Measurements from ENCODE around the gene CBX5. TPM values are rescaled to one million over a fixed set of nuclear protein-coding genes. Genes with fewer than 3 reads are reported as not detected.
"Not testable (repeated sequence)": the region's sequence is repeated elsewhere in the genome, so short reads cannot be mapped to it uniquely, and the experiment has no call there.

Gene CBX5
- total and polyA plus RNA-seq, 9 of the 15 experiments (the other 6 are each of a cell fraction or from before 2014, with no cell fraction given), result 32.6 to 102 (median 59.2) TPM

DNA sequence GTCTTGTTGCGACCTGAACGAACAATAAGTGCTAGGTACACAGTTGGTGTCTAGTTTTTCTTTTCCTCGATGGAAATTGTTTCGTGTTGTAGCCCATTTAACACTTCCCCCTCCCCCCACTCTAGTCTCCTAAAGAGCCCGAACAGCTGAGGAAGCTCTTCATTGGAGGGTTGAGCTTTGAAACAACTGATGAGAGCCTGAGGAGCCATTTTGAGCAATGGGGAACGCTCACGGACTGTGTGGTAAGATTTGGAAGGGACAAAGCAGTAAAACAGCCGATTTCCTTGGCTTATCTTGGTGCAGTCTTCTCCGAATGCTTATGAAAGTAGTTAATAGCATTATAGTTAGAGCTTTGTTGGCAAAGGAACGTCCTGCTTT, 1.3 kb upstream of the CBX5 start:
- H3K27ac ChIP-seq (ENCODE audit: extremely low read depth, low read depth, low read length), result peak overlapping the region; percentile 99
- BruUV-seq (replicated peaks); in situ Hi-C loops (cut with MboI); DNase-seq (ENCODE audit: extremely low read depth in 1 of 4, low spot score in 3 of 4); ATAC-seq; H3K9me1 ChIP-seq (ENCODE audit: control insufficient read depth, insufficient read depth, low read length); FAIRE-seq; CTCF ChIA-PET (ENCODE audit: low intra/inter-chr PET ratio); H3K9me3 ChIP-seq (replicated peaks; ENCODE audit: control insufficient read depth, insufficient read depth, low read depth, low read length); H3K27me3 ChIP-seq (ENCODE audit: control insufficient read depth in 2 of 2, insufficient read depth in 2 of 2, low read length in 2 of 2); intact Hi-C loops (cut with micrococcal nuclease): not testable (repeated sequence)
- peaks cover 95% of the 10 kb centered on the region for H3K79me2 ChIP-seq (ENCODE audit: control insufficient read depth, insufficient read depth, low read length)
- H2AFZ ChIP-seq (ENCODE audit: low read depth, low read length), result 0 out of 2 replicates have a peak overlapping the region, but pooled peaks have one; percentile 63
- under 1% methylated on average over 10 of the region's 10 CpGs for WGBS (ENCODE audit: insufficient coverage, low coverage, missing lambda C conversion rate)
- H3K4me2 ChIP-seq (ENCODE audit: insufficient read depth, low read length), result peak overlapping the region; percentile 100
- peaks cover 77% of the 10 kb centered on the region for H3K36me3 ChIP-seq (ENCODE audit: control insufficient read depth, insufficient read depth, low read length)
- H3K4me3 ChIP-seq, result peak overlapping the region; percentile 71
- POLR2A ChIA-PET, result interaction anchor here (0.6 to 3.8 kb wide), 27 partner anchors 11 to 1536 kb away, joined by 3 to 155 read pairs (median 4); partner anchors contain the start of genes COPZ1, NFE2, ORMDL2 and SARNP
- peaks cover 47% of the 10 kb centered on the region for H4K20me1 ChIP-seq (replicated peaks; ENCODE audit: control insufficient read depth, insufficient read depth, low read length)
- peak overlapping the region; percentile 90 to 100 for H3K9ac ChIP-seq (ENCODE audit: insufficient read depth in 1 of 2, low read depth in 2 of 2, low read length in 2 of 2)
- peaks cover 8 to 15% of the 10 kb centered on the region in 2 experiments; a peak in 3 of 5 replicates for H3K4me1 ChIP-seq (replicated peaks in 1 of 2; ENCODE audit: control insufficient read depth in 2 of 2, insufficient read depth in 2 of 2, low read length in 2 of 2)
- TF ChIP-seq, protein P1, sequence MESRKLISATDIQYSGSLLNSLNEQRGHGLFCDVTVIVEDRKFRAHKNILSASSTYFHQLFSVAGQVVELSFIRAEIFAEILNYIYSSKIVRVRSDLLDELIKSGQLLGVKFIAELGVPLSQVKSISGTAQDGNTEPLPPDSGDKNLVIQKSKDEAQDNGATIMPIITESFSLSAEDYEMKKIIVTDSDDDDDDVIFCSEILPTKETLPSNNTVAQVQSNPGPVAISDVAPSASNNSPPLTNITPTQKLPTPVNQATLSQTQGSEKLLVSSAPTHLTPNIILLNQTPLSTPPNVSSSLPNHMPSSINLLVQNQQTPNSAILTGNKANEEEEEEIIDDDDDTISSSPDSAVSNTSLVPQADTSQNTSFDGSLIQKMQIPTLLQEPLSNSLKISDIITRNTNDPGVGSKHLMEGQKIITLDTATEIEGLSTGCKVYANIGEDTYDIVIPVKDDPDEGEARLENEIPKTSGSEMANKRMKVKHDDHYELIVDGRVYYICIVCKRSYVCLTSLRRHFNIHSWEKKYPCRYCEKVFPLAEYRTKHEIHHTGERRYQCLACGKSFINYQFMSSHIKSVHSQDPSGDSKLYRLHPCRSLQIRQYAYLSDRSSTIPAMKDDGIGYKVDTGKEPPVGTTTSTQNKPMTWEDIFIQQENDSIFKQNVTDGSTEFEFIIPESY (CRISPR knock-in tag; IDR thresholded peaks at IDR 0.05), result 0 out of 2 replicates have a peak, but pooled peaks have one; percentile 41
- TF ChIP-seq, protein P2, sequence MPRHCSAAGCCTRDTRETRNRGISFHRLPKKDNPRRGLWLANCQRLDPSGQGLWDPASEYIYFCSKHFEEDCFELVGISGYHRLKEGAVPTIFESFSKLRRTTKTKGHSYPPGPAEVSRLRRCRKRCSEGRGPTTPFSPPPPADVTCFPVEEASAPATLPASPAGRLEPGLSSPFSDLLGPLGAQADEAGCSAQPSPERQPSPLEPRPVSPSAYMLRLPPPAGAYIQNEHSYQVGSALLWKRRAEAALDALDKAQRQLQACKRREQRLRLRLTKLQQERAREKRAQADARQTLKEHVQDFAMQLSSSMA (CRISPR knock-in tag; IDR thresholded peaks at IDR 0.05), result 0 out of 2 replicates have a peak, but pooled peaks have one; percentile 5
- TF ChIP-seq TEAD1 (CRISPR knock-in tag; IDR thresholded peaks at IDR 0.05) (peak in 1 of 2 experiments; percentile 58; a peak in 2 of 4 replicates), NFRKB (IDR thresholded peaks at IDR 0.05; ENCODE audit: low read depth) (0 out of 2 replicates have a peak, but pooled peaks have one; percentile 8), ZBED1 (IDR thresholded peaks at IDR 0.05) (0 out of 2 replicates have a peak, but pooled peaks have one; percentile 12)
- TF ChIP-seq, protein P3, sequence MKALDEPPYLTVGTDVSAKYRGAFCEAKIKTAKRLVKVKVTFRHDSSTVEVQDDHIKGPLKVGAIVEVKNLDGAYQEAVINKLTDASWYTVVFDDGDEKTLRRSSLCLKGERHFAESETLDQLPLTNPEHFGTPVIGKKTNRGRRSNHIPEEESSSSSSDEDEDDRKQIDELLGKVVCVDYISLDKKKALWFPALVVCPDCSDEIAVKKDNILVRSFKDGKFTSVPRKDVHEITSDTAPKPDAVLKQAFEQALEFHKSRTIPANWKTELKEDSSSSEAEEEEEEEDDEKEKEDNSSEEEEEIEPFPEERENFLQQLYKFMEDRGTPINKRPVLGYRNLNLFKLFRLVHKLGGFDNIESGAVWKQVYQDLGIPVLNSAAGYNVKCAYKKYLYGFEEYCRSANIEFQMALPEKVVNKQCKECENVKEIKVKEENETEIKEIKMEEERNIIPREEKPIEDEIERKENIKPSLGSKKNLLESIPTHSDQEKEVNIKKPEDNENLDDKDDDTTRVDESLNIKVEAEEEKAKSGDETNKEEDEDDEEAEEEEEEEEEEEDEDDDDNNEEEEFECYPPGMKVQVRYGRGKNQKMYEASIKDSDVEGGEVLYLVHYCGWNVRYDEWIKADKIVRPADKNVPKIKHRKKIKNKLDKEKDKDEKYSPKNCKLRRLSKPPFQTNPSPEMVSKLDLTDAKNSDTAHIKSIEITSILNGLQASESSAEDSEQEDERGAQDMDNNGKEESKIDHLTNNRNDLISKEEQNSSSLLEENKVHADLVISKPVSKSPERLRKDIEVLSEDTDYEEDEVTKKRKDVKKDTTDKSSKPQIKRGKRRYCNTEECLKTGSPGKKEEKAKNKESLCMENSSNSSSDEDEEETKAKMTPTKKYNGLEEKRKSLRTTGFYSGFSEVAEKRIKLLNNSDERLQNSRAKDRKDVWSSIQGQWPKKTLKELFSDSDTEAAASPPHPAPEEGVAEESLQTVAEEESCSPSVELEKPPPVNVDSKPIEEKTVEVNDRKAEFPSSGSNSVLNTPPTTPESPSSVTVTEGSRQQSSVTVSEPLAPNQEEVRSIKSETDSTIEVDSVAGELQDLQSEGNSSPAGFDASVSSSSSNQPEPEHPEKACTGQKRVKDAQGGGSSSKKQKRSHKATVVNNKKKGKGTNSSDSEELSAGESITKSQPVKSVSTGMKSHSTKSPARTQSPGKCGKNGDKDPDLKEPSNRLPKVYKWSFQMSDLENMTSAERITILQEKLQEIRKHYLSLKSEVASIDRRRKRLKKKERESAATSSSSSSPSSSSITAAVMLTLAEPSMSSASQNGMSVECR (CRISPR knock-in tag; IDR thresholded peaks at IDR 0.05), result 0 out of 2 replicates have a peak, but pooled peaks have one; percentile 44
- TF ChIP-seq, protein P4, sequence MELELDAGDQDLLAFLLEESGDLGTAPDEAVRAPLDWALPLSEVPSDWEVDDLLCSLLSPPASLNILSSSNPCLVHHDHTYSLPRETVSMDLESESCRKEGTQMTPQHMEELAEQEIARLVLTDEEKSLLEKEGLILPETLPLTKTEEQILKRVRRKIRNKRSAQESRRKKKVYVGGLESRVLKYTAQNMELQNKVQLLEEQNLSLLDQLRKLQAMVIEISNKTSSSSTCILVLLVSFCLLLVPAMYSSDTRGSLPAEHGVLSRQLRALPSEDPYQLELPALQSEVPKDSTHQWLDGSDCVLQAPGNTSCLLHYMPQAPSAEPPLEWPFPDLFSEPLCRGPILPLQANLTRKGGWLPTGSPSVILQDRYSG (tag; conservative IDR thresholded peaks at IDR 0.05; ENCODE audit: low read depth), result 0 out of 2 replicates have a peak, but pooled peaks have one; percentile 52
- TF ChIP-seq, protein P5, sequence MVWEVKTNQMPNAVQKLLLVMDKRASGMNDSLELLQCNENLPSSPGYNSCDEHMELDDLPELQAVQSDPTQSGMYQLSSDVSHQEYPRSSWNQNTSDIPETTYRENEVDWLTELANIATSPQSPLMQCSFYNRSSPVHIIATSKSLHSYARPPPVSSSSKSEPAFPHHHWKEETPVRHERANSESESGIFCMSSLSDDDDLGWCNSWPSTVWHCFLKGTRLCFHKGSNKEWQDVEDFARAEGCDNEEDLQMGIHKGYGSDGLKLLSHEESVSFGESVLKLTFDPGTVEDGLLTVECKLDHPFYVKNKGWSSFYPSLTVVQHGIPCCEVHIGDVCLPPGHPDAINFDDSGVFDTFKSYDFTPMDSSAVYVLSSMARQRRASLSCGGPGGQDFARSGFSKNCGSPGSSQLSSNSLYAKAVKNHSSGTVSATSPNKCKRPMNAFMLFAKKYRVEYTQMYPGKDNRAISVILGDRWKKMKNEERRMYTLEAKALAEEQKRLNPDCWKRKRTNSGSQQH (CRISPR knock-in tag; IDR thresholded peaks at IDR 0.05), result peak; percentile 65; the same call in 1 of the 2 replicates
- TF ChIP-seq, protein P6, sequence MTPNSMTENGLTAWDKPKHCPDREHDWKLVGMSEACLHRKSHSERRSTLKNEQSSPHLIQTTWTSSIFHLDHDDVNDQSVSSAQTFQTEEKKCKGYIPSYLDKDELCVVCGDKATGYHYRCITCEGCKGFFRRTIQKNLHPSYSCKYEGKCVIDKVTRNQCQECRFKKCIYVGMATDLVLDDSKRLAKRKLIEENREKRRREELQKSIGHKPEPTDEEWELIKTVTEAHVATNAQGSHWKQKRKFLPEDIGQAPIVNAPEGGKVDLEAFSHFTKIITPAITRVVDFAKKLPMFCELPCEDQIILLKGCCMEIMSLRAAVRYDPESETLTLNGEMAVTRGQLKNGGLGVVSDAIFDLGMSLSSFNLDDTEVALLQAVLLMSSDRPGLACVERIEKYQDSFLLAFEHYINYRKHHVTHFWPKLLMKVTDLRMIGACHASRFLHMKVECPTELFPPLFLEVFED (CRISPR knock-in tag; conservative IDR thresholded peaks at IDR 0.05), result peak; percentile 57; the same call in 1 of the 2 replicates
